GM21717 (cell line): Measurements from ENCODE around the gene ATAD3B.
"Not testable (repeated sequence)": the region's sequence is repeated elsewhere in the genome, so short reads cannot be mapped to it uniquely, and the experiment has no call there.

ENCODE experiments used
- ATAC-seq: cut with Tn5 transposase; IDR thresholded peaks from one replicate; pipeline ENCODE4 v1.9.1; 2021; ENCODE audit warnings: mild to moderate bottlenecking, moderate library complexity; ENCODE audit not compliant: unreplicated experiment

Gene ATAD3B

GRCh38 chr1:1529936-1530335 is 58.4 kb downstream of the ATAD3B start:
- no peak for ATAC-seq

- no peak for ATAC-seq
These were observed 60.4 kb downstream of the ATAD3B start for GRCh38 chr1:1531947-1532346.

GRCh38 chr1:1533176-1533893 is 61.8 kb downstream of the ATAD3B start:
- not testable (repeated sequence) for ATAC-seq

GRCh38 chr1:1533894-1534291 is 62.3 kb downstream of the ATAD3B start:
- ATAC-seq, result not testable (repeated sequence)

- ATAC-seq, result no peak
These were observed 63.0 kb downstream of the ATAD3B start for GRCh38 chr1:1534401-1535154.

GRCh38 chr1:1535201-1536018 is 63.8 kb downstream of the ATAD3B start:
- ATAC-seq, result no peak

GRCh38 chr1:1536019-1536937 is 64.7 kb downstream of the ATAD3B start:
- no peak for ATAC-seq

GRCh38 chr1:1536938-1537546 is 65.5 kb downstream of the ATAD3B start:
- no peak for ATAC-seq

GRCh38 chr1:1537626-1538250 is 66.2 kb downstream of the ATAD3B start:
- ATAC-seq, result no peak

GRCh38 chr1:1538334-1538733 is 66.8 kb downstream of the ATAD3B start:
- ATAC-seq, result no peak

GRCh38 chr1:1538989-1539309 is 67.4 kb downstream of the ATAD3B start:
- ATAC-seq, result no peak

GRCh38 chr1:1539310-1540089 is 67.9 kb downstream of the ATAD3B start:
- ATAC-seq, result no peak

GRCh38 chr1:1540090-1540817 is 68.7 kb downstream of the ATAD3B start, which contains the start of gene TMEM240:
TSS of gene TMEM240 (minus strand) at chr1:1540624. CDS start at chr1:1540346, 278 bp downstream.
- no peak for ATAC-seq

GRCh38 chr1:1540818-1541628 is 69.5 kb downstream of the ATAD3B start:
- no peak for ATAC-seq

GRCh38 chr1:1541956-1542765 is 70.6 kb downstream of the ATAD3B start:
- no peak for ATAC-seq
